ENCODE results near the gene SUPT3H. TPM values are rescaled to one million over a fixed set of nuclear protein-coding genes. Genes with fewer than 3 reads are reported as not detected.

The SUPT3H gene
- total and polyA plus RNA-seq, 12 donors = 2.1 to 6.2 (median 3.5) TPM

GRCh38 chr6:45003387-45003786 is 374.3 kb downstream of the SUPT3H start:
- ATAC-seq (no peak), DNase-seq (no peak)
- Histone ChIP-seq H3K36me3 (no peaks in the 10 kb centered on the region), H3K9me3 (no peaks in the 10 kb centered on the region), H3K27me3 (no peaks in the 10 kb centered on the region), H3K27ac (peak overlapping the region in 1 of 10 donors; percentile 10), H3K4me1 (peaks cover 0 to 18% (median 0%) of the 10 kb centered on the region in 9 donors), H3K4me3 (no peak overlapping the region)
- WGBS, 2 donors = 87 to 88% methylated on average over 4 of the region's 4 CpGs
- intact Hi-C loops (cut with DNase I) = no loop called here
- TF ChIP-seq CTCF (IDR thresholded peaks at IDR 0.05) = no peak

- no peaks in the 10 kb centered on the region for H3K27me3 ChIP-seq
- intact Hi-C loops (cut with DNase I) = no loop called here
- no peak for DNase-seq
- no peak for ATAC-seq
- peaks cover 0 to 18% (median 0%) of the 10 kb centered on the region in 9 donors for H3K4me1 ChIP-seq
- H3K9me3 ChIP-seq = no peaks in the 10 kb centered on the region
- no peaks in the 10 kb centered on the region for H3K36me3 ChIP-seq
- H3K4me3 ChIP-seq = no peak overlapping the region
- no peak for TF ChIP-seq CTCF (IDR thresholded peaks at IDR 0.05)
- peak overlapping the region in 1 of 10 donors; percentile 10 for H3K27ac ChIP-seq
These were observed 375.2 kb downstream of the SUPT3H start for GRCh38 chr6:45002390-45003105.

GRCh38 chr6:45001663-45002062 is 376.1 kb downstream of the SUPT3H start:
- Histone ChIP-seq H3K4me3 (no peak overlapping the region), H3K27ac (peak overlapping the region in 1 of 10 donors; percentile 4), H3K9me3 (no peaks in the 10 kb centered on the region), H3K4me1 (peaks cover 0 to 18% (median 0%) of the 10 kb centered on the region in 9 donors), H3K36me3 (no peaks in the 10 kb centered on the region), H3K27me3 (no peaks in the 10 kb centered on the region)
- ATAC-seq (no peak), DNase-seq (no peak)
- TF ChIP-seq CTCF (IDR thresholded peaks at IDR 0.05) = no peak
- intact Hi-C loops (cut with DNase I) = no loop called here
- WGBS, 2 donors = 87 to 89% methylated on average over 1 of the region's 1 CpG

GRCh38 chr6:45000833-45001232 is 376.9 kb downstream of the SUPT3H start:
- Histone ChIP-seq H3K4me1 (peaks cover 0 to 18% (median 0%) of the 10 kb centered on the region in 9 donors), H3K27ac (no peak overlapping the region), H3K27me3 (no peaks in the 10 kb centered on the region), H3K4me3 (no peak overlapping the region), H3K9me3 (no peaks in the 10 kb centered on the region), H3K36me3 (no peaks in the 10 kb centered on the region)
- no peak for DNase-seq
- no peak for TF ChIP-seq CTCF (IDR thresholded peaks at IDR 0.05)
- intact Hi-C loops (cut with DNase I) = no loop called here
- no peak for ATAC-seq

Measured in heart right ventricle (tissue), 16 donors.